SK-N-MC (cell line): ENCODE measurements around the gene FEV.

ENCODE experiments used
- DNase-seq: peaks from one replicate; pipeline ENCODE4 v3.0.0-alpha.2; 2011; ENCODE audit warnings: low read depth, low spot score
- H3K27ac ChIP-seq: fragments of 200-600 bp; sonication (generic); 2 replicates; pipeline ENCODE4 v1.5.1; 2016; ENCODE audit warnings: mixed run types
- H3K36me3 ChIP-seq: fragments of 200-600 bp; sonication (generic); 2 replicates; pipeline ENCODE4 v1.6.1; 2017; ENCODE audit warnings: antibody characterized with exemption, low read length, mixed read lengths; ENCODE audit not compliant: insufficient read depth
- H3K4me3 ChIP-seq: fragments of 200-600 bp; sonication (generic); 2 replicates; pipeline ENCODE4 v1.5.1; 2016
- H3K9ac ChIP-seq: fragments of 200-600 bp; sonication (generic); 2 replicates; pipeline ENCODE4 v1.8.0; 2017; ENCODE audit warnings: mixed run types, mixed read lengths; ENCODE audit not compliant: insufficient read length
- H3K9me3 ChIP-seq: fragments of 200-600 bp; sonication (generic); 2 replicates; pipeline ENCODE4 v1.6.1; 2017; ENCODE audit warnings: low read depth, mild to moderate bottlenecking, antibody characterized with exemption, low read length, moderate library complexity, mixed read lengths
- EZH2 ChIP-seq: fragments of 200-600 bp; sonication (generic); IDR thresholded peaks from one replicate; pipeline ENCODE4 v1.6.1; 2017; ENCODE audit warnings: antibody characterized with exemption
- FOXP2 ChIP-seq: optimal IDR thresholded peaks from 2 replicates; pipeline ENCODE3; 2011; ENCODE audit warnings: mild to moderate bottlenecking, moderate library complexity; ENCODE audit not compliant: insufficient read depth; ENCODE audit errors: extremely low read length, control extremely low read depth
- POLR2AphosphoS5 ChIP-seq: IDR thresholded peaks from 2 replicates; pipeline ENCODE4 v1.6.1; 2012; ENCODE audit warnings: mild to moderate bottlenecking, low read depth, low read length, borderline replicate concordance

FEV gene

DNA sequence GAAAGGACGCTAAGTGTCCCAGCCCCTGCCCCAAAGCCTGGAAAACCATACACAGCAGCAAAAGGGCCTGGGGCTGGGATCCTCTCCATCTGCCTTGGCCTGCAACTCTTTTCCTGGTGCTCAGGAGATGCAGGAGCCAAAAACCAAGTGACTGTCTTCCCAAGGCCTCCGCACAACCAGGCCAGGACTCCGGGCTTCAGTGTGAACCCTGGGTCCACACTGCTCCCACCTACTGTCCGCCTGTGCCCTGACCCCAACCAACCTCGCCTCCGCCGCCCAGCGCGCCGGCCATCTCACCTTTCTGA, 1.1 kb downstream of the FEV start:
- TF ChIP-seq FOXP2 (no peak), POLR2AphosphoS5 (no peak), EZH2 (no peak)
- no peak for DNase-seq
- Histone ChIP-seq H3K9ac (no peak overlapping the region), H3K4me3 (peak overlapping the region; percentile 71), H3K27ac (no peak overlapping the region), H3K9me3 (no peaks in the 10 kb centered on the region), H3K36me3 (no peaks in the 10 kb centered on the region)

DNA sequence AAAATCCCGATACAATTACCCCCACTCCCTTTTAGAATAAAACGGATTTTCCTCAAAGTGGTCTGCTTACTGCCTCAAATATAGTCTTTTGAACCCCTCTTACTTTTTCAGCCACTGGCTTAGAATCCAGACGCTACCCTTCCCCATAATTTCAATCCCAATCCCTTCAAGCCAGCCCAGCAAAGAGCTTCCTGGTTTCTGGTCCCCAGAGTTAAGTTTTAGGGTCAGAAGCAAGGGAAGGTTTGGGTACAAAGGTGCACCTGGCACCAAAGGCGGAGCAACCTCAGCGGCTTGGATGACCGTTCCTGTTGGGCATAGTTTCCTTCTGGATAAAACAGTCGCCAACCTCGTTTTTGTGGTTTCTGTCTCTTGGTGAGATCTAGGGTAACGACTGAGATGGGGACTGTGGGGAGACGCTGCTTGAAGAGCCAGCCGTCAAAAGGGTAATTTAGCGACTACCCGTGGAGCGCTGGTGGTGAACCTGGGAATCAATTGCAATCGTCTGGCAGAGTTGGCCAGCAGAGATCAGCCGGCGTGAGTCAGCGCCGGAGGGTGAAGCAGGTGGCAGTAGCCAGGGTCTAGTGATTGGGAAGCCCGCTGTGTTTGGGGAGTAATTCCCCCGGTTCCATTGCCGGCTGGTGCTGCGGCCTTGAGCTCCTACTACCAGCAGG, 1.6 kb downstream of the FEV start:
- TF ChIP-seq EZH2: no peak
- TF ChIP-seq POLR2AphosphoS5: no peak
- TF ChIP-seq FOXP2: no peak
- Histone ChIP-seq H3K9me3 (no peaks in the 10 kb centered on the region), H3K36me3 (no peaks in the 10 kb centered on the region), H3K27ac (no peak overlapping the region), H3K4me3 (no peak overlapping the region), H3K9ac (no peak overlapping the region)
- DNase-seq: no peak

- Histone ChIP-seq H3K4me3 (no peak overlapping the region), H3K9me3 (no peaks in the 10 kb centered on the region), H3K36me3 (no peaks in the 10 kb centered on the region), H3K27ac (no peak overlapping the region), H3K9ac (no peak overlapping the region)
- no peak for TF ChIP-seq FOXP2
- TF ChIP-seq POLR2AphosphoS5: no peak
- no peak for TF ChIP-seq EZH2
- DNase-seq: no peak
These were observed 2.3 kb downstream of the FEV start for GRCh38 chr2:218982586-218983262.

DNA sequence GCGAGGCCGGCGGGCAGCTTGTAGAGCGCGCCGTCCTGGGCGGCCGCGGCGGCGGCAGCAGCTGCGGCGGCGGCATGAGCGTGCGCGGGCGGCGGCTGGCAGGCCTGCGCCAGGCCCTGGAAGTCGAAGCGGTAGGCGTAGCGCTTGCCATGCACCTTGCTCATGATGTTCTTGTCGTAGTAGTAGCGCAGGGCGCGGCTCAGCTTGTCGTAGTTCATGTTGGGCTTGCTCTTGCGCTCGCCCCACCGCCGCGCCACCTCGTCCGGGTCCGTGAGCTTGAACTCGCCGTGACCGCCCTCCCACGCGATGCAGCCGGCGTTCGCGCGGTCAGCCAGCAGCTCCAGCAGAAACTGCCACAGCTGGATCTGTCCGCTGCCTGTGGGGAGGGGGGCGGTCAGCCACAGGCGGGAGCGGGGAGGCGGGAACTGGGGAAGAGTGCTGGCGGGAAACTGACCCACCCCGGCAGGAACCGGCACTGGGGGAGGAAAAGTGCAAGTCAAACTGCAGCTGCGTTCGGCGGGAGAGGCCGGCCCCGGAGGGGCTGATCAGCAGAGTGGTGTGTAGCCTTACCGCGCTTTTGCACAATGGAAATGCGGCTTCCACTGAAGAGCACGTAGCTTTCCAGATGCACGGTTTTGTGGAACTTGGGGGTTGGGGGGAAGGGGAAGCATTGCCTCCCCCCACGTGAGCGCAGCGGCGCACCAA, 3.0 kb downstream of the FEV start:
- Histone ChIP-seq H3K27ac (no peak overlapping the region), H3K4me3 (no peak overlapping the region), H3K36me3 (no peaks in the 10 kb centered on the region), H3K9me3 (no peaks in the 10 kb centered on the region), H3K9ac (no peak overlapping the region)
- TF ChIP-seq FOXP2: no peak
- no peak for TF ChIP-seq EZH2
- TF ChIP-seq POLR2AphosphoS5: no peak
- no peak for DNase-seq

- TF ChIP-seq FOXP2 (no peak), POLR2AphosphoS5 (no peak), EZH2 (no peak)
- no peaks in the 10 kb centered on the region for H3K36me3 ChIP-seq
- H3K9me3 ChIP-seq: no peaks in the 10 kb centered on the region
- no peak overlapping the region for H3K27ac ChIP-seq
- DNase-seq: no peak
- no peak overlapping the region for H3K9ac ChIP-seq
- H3K4me3 ChIP-seq: no peak overlapping the region
These were observed 3.5 kb downstream of the FEV start for GRCh38 chr2:218981390-218981880.

DNA sequence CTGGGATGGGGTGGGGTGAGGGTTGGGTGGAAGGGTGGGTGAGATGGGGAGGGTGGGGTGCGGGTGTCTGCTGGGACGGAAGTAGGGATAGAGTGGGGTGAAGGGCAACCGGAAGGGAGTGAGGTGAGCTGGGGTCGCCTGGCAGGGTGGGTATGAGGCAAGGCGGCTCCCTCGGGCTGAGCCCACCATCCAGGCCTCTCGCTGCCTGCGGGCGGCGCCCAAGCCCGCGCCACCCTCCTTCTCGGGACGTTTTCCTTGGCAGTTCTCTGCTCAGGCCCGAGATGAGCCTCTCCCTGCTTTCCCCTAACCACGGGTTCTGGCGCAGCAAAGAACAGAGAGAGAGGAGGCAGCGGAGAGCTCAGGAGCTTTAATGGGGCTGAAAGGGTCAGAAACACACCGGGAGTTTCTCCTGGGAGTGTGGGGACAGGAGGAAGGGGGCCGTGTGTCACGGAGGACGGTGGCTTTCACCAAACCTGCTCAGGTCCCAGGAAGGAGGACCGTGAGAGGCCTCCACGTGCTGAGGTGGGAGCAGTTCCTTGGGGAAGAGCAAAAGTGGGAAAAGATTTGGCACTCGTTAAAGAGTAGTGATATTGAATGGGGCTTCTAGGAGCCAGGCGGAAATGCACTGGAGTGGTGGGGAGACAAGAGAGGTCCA, 4.1 kb downstream of the FEV start:
- no peak for DNase-seq
- Histone ChIP-seq H3K27ac (no peak overlapping the region), H3K36me3 (no peaks in the 10 kb centered on the region), H3K9me3 (no peaks in the 10 kb centered on the region), H3K9ac (no peak overlapping the region), H3K4me3 (no peak overlapping the region)
- TF ChIP-seq POLR2AphosphoS5 (no peak), EZH2 (no peak), FOXP2 (no peak)

DNA sequence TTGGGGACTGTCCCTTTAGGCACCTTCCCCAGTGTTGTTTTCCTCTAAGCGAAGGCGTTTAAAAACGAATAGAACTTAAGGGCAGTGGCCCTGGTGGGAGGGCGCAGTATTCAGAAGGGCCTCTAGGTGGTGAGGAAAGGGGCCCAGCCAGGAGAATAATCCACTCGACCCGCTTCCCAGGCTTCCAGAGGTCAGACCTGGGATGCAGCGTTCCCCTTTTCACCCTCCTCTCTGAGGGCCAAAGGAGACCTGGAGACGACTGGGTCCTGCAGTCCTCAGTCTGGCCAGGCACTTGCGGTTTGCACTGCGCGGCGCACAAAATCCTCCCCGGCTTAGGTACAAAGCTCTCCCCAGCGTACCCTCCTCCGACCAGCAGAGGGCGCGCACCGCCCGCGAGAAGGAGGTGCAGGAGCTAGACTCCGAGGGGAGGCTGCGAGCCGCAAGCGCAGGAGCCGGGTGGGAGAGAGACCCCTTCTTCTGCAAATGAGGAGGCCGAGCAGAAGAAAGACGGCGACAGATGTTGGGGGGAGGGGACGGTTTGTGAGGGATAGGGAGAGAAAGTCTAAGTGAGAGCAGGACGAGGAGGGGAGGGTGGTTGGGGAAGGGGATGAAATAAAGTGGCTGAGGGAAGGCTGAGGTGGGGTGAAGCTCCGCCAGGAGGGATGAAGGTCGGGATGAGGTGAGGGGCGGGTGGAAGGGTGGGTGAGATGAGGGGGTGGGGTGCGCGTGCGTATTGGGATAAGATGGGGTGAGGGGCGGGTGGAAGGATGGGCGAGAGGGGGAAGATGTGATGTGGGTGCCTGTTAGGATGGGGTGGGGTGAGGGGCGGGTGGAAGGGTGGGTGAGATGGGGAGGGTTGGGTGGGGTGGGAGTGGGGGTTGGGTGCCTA, 4.9 kb downstream of the FEV start:
- Histone ChIP-seq H3K9ac (no peak overlapping the region), H3K4me3 (peak overlapping the region; percentile 73), H3K9me3 (no peaks in the 10 kb centered on the region), H3K27ac (no peak overlapping the region), H3K36me3 (no peaks in the 10 kb centered on the region)
- no peak for TF ChIP-seq EZH2
- no peak for TF ChIP-seq POLR2AphosphoS5
- no peak for TF ChIP-seq FOXP2
- DNase-seq: peak; percentile 45

- no peak for DNase-seq
- TF ChIP-seq EZH2 (no peak), FOXP2 (no peak), POLR2AphosphoS5 (no peak)
- H3K9me3 ChIP-seq: no peaks in the 10 kb centered on the region
- no peak overlapping the region for H3K9ac ChIP-seq
- no peak overlapping the region for H3K27ac ChIP-seq
- H3K4me3 ChIP-seq: no peak overlapping the region
- no peaks in the 10 kb centered on the region for H3K36me3 ChIP-seq
These were observed 9.8 kb downstream of the FEV start for GRCh38 chr2:218975060-218975777.
